ENCODE measurements around the gene LDHD. TPM values are rescaled to one million over a fixed set of nuclear protein-coding genes. Genes with fewer than 3 reads are reported as not detected.
"Not testable (repeated sequence)": the region's sequence is repeated elsewhere in the genome, so short reads cannot be mapped to it uniquely, and the experiment has no call there.

LDHD gene
- total RNA-seq, 5 donors from 2014 or later (not counting 1 experiment from before 2014, with no cell fraction given): 0.13 to 0.47 (median 0.26) TPM; not detected in 2

DNA sequence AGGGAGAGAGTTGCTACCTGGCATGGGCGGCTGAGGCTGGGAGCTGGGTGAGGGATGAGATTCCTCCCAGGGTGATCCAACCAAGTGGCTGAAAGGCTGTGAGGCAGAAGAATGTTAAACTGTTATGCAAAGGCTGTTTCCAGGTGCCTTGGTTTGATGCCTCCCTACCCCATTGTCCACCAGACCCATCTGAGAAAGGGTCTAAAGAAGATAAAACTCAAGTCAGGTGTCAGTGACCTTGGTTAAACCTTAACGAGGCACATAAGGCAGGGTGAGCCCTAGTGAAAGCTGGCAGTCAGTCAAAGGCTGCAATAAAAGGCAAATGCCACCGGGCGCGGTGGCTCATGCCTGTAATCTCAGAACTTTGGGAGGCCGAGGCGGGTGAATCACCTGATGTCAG is 23.8 kb downstream of the LDHD start:
- H3K9me3 Mint-ChIP-seq: no peaks in the 10 kb centered on the region
- POLR2A ChIA-PET: no interaction called here
- H3K4me1 Mint-ChIP-seq: peaks cover 6 to 11% (median 11%) of the 10 kb centered on the region in 3 donors
- no peaks in the 10 kb centered on the region for H3K36me3 Mint-ChIP-seq
- DNase-seq: no peak
- H3K27ac Mint-ChIP-seq: no peak overlapping the region
- Histone ChIP-seq H3K27me3 (replicated peaks in 1 of 2; ENCODE audit: control insufficient read depth in 2 of 2, extremely low read depth in 1 of 2, insufficient read depth in 2 of 2, low read length in 1 of 2) (no peaks in the 10 kb centered on the region), H3K4me1 (ENCODE audit: control insufficient read depth in 1 of 2, extremely low read depth in 1 of 2, insufficient read depth in 2 of 2, low read length in 2 of 2) (peaks cover 0 to 7% of the 10 kb centered on the region in 2 experiments), H3K36me3 (ENCODE audit: control insufficient read depth in 2 of 2, extremely low read depth in 1 of 2, insufficient read depth in 1 of 2, low read length in 1 of 2) (peaks cover 0 to 5% of the 10 kb centered on the region in 2 donors), H3K27ac (ENCODE audit: low read length) (no peak overlapping the region), H3K9me3 (no peaks in the 10 kb centered on the region), H3K4me3 (ENCODE audit: control insufficient read depth in 1 of 2, extremely low read depth in 1 of 2, low read length in 1 of 2) (no peak overlapping the region)
- H3K27me3 Mint-ChIP-seq: no peaks in the 10 kb centered on the region
- no peak overlapping the region for H3K4me3 Mint-ChIP-seq
- CTCF ChIA-PET: interaction anchor here in 1 of 2 donors (0.5 kb wide), 1 partner anchor 109 kb away, joined by 3 read pairs; no protein-coding TSS in a partner anchor
- ATAC-seq (replicated peaks in 1 of 4): no peak
- WGBS (ENCODE audit: insufficient coverage): 100% methylated on average over 1 of the region's 7 CpGs

DNA sequence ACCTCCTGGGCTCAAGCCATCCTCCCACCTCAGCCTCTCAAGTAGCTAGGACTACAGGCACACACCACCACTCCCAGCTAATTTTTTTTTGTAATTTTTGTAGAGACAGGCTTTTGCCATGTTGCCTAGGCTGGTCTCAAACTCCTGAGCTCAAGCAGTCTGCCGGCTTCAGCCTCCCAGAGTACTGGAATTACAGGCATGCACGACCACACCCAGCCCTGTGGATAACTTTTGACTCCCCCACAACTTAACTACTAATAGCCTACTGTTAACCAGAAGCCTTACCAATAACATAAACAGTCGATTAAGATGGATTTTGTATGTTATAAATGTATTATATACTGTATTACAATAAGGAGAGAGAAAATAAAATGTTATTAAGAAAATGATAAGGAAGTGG is 25.0 kb downstream of the LDHD start:
- H3K4me1 Mint-ChIP-seq; H3K27ac ChIP-seq (ENCODE audit: low read length); H3K27ac Mint-ChIP-seq; POLR2A ChIA-PET; DNase-seq; H3K36me3 Mint-ChIP-seq; H3K27me3 Mint-ChIP-seq; H3K4me1 ChIP-seq (ENCODE audit: control insufficient read depth in 1 of 2, extremely low read depth in 1 of 2, insufficient read depth in 2 of 2, low read length in 2 of 2); H3K36me3 ChIP-seq (ENCODE audit: control insufficient read depth in 2 of 2, extremely low read depth in 1 of 2, insufficient read depth in 1 of 2, low read length in 1 of 2); H3K27me3 ChIP-seq (replicated peaks in 1 of 2; ENCODE audit: control insufficient read depth in 2 of 2, extremely low read depth in 1 of 2, insufficient read depth in 2 of 2, low read length in 1 of 2); ATAC-seq (replicated peaks in 1 of 4); H3K9me3 ChIP-seq; H3K9me3 Mint-ChIP-seq; H3K4me3 Mint-ChIP-seq; H3K4me3 ChIP-seq (ENCODE audit: control insufficient read depth in 1 of 2, extremely low read depth in 1 of 2, low read length in 1 of 2): not testable (repeated sequence)
- CTCF ChIA-PET: interaction anchor here in 1 of 2 donors (0.6 kb wide), 1 partner anchor 426 kb away, joined by 4 read pairs; no protein-coding TSS in a partner anchor
- WGBS (ENCODE audit: insufficient coverage): no CpG with 5 or more reads among the region's 3 CpGs

DNA sequence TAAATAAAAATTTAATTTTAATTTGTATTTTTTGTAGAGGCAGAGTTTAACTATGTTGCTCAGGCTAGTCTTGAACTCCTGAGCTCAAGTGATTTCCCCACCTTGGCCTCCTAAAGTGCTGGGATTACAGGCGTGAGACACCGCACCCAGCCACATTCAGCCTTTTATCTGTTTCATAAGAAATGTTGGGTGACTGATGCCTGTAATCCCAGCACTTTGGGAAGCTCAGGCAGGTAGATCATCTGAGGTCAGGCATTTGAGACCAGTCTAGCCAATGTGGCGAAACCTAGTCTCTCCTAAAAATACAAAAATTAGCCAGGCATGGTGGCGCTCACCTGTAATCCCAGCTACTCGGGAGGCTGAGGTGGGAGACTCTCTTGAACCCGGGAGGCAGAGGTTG is 25.7 kb downstream of the LDHD start:
- DNase-seq; H3K27me3 Mint-ChIP-seq; ATAC-seq (replicated peaks in 1 of 4); H3K36me3 ChIP-seq (ENCODE audit: control insufficient read depth in 2 of 2, extremely low read depth in 1 of 2, insufficient read depth in 1 of 2, low read length in 1 of 2); H3K27ac Mint-ChIP-seq; H3K9me3 ChIP-seq; H3K4me3 ChIP-seq (ENCODE audit: control insufficient read depth in 1 of 2, extremely low read depth in 1 of 2, low read length in 1 of 2); H3K27ac ChIP-seq (ENCODE audit: low read length); H3K4me1 Mint-ChIP-seq; H3K36me3 Mint-ChIP-seq; H3K9me3 Mint-ChIP-seq; H3K4me1 ChIP-seq (ENCODE audit: control insufficient read depth in 1 of 2, extremely low read depth in 1 of 2, insufficient read depth in 2 of 2, low read length in 2 of 2); H3K4me3 Mint-ChIP-seq; H3K27me3 ChIP-seq (replicated peaks in 1 of 2; ENCODE audit: control insufficient read depth in 2 of 2, extremely low read depth in 1 of 2, insufficient read depth in 2 of 2, low read length in 1 of 2): not testable (repeated sequence)
- ChIA-PET POLR2A (interaction anchor here in 1 of 2 donors (0.6 to 0.7 kb wide), 2 partner anchors 64 to 377 kb away, joined by 3 to 5 read pairs; no protein-coding TSS in a partner anchor), CTCF (interaction anchor here in 1 of 2 donors (0.7 kb wide), 1 partner anchor 119 kb away, joined by 3 read pairs; no protein-coding TSS in a partner anchor)
- 66% methylated on average over 5 of the region's 6 CpGs for WGBS (ENCODE audit: insufficient coverage)

DNA sequence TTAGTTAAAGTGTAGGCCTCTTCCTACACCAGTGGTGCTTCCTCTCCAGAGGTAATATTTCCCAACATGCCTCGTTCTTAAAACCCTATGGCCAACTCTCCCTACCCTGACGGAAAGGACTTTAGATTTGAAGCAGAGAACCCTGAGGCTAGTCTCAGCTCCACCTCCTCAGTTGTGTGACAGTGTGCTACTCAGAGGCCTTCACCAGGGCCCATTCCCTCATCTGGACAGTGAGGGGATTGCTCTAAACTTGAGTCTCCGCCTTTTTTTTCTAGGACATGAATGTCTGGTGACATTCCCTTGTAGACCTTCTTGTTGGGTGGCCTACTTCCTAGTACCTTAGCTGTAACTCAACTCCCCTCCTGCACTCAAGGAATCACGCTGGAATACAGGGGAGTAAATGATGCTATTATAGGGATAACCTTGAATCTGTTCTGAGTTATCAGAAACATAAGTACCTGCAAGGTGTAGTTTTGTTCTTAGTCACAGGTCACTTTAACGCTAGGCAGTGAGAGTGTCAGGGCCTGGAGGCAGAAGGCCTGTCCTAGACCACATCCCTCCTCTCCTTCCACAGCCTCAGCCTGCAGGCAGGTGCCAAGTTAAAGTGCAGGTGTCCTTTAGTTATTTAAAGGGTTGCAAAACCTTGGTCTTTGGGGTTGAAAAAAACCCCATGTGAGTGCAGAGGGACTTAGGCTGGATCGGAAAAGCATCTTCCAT is 26.9 kb downstream of the LDHD start:
- Mint-ChIP-seq H3K27ac (no peak overlapping the region), H3K36me3 (peaks cover 15% of the 10 kb centered on the region), H3K4me1 (peaks cover 4 to 10% (median 5%) of the 10 kb centered on the region in 3 donors), H3K9me3 (no peaks in the 10 kb centered on the region), H3K27me3 (no peaks in the 10 kb centered on the region), H3K4me3 (no peak overlapping the region)
- H3K27me3 ChIP-seq (replicated peaks in 1 of 2; ENCODE audit: control insufficient read depth in 2 of 2, extremely low read depth in 1 of 2, insufficient read depth in 2 of 2, low read length in 1 of 2): no peaks in the 10 kb centered on the region
- no peaks in the 10 kb centered on the region for H3K9me3 ChIP-seq
- no peak for DNase-seq
- ChIA-PET POLR2A (interaction anchor here in 1 of 2 donors (0.6 kb wide), 1 partner anchor 56 kb away, joined by 14 read pairs; no protein-coding TSS in a partner anchor), CTCF (interaction anchor here in 1 of 2 donors (1.2 kb wide), 1 partner anchor 21 kb away, joined by 3 read pairs; no protein-coding TSS in a partner anchor)
- no peak overlapping the region for H3K4me3 ChIP-seq (ENCODE audit: control insufficient read depth in 1 of 2, extremely low read depth in 1 of 2, low read length in 1 of 2)
- H3K36me3 ChIP-seq (ENCODE audit: control insufficient read depth in 2 of 2, extremely low read depth in 1 of 2, insufficient read depth in 1 of 2, low read length in 1 of 2): peaks cover 0 to 5% of the 10 kb centered on the region in 2 donors
- WGBS (ENCODE audit: insufficient coverage): no CpG with 5 or more reads among the region's 6 CpGs
- H3K4me1 ChIP-seq (ENCODE audit: control insufficient read depth in 1 of 2, extremely low read depth in 1 of 2, insufficient read depth in 2 of 2, low read length in 2 of 2): no peaks in the 10 kb centered on the region
- no peak for ATAC-seq (replicated peaks in 1 of 4)
- no peak overlapping the region for H3K27ac ChIP-seq (ENCODE audit: low read length)

DNA sequence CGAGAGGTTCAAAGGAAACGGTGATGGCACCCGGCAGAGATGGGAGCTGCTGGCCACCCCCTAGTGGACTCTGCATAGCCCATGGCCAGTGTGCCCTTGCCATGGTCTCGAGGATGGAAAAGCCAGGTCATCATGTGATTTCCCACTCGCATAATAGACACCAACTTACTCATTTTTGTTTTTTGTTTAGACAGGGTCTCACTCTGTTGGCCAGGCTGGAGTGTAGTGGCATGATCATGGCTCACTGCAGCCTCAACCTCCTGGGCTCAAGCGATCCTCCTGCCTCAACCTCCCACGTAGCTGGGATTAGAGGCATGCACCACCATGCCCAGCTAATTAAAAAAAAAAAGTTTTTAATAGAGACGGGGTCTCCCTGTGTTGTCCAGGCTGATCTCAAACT is 27.6 kb downstream of the LDHD start:
- no peak overlapping the region for H3K27ac ChIP-seq (ENCODE audit: low read length)
- Mint-ChIP-seq H3K27me3 (no peaks in the 10 kb centered on the region), H3K36me3 (peaks cover 16% of the 10 kb centered on the region), H3K27ac (no peak overlapping the region), H3K4me1 (peaks cover 4 to 17% (median 10%) of the 10 kb centered on the region in 3 donors), H3K9me3 (no peaks in the 10 kb centered on the region), H3K4me3 (no peak overlapping the region)
- H3K4me3 ChIP-seq (ENCODE audit: control insufficient read depth in 1 of 2, extremely low read depth in 1 of 2, low read length in 1 of 2): no peak overlapping the region
- no peak for DNase-seq
- no peaks in the 10 kb centered on the region for H3K9me3 ChIP-seq
- no peaks in the 10 kb centered on the region for H3K36me3 ChIP-seq (ENCODE audit: control insufficient read depth in 2 of 2, extremely low read depth in 1 of 2, insufficient read depth in 1 of 2, low read length in 1 of 2)
- POLR2A ChIA-PET: interaction anchor here in 1 of 2 donors (0.6 kb wide), 2 partner anchors 15 to 55 kb away, joined by 3 to 14 read pairs; no protein-coding TSS in a partner anchor
- ATAC-seq (replicated peaks in 1 of 4): no peak
- H3K27me3 ChIP-seq (replicated peaks in 1 of 2; ENCODE audit: control insufficient read depth in 2 of 2, extremely low read depth in 1 of 2, insufficient read depth in 2 of 2, low read length in 1 of 2): no peaks in the 10 kb centered on the region
- H3K4me1 ChIP-seq (ENCODE audit: control insufficient read depth in 1 of 2, extremely low read depth in 1 of 2, insufficient read depth in 2 of 2, low read length in 2 of 2): no peaks in the 10 kb centered on the region
- 98% methylated on average over 5 of the region's 8 CpGs for WGBS (ENCODE audit: insufficient coverage)
- CTCF ChIA-PET: interaction anchor here in 1 of 2 donors (1.2 kb wide), 1 partner anchor 22 kb away, joined by 3 read pairs; no protein-coding TSS in a partner anchor

DNA sequence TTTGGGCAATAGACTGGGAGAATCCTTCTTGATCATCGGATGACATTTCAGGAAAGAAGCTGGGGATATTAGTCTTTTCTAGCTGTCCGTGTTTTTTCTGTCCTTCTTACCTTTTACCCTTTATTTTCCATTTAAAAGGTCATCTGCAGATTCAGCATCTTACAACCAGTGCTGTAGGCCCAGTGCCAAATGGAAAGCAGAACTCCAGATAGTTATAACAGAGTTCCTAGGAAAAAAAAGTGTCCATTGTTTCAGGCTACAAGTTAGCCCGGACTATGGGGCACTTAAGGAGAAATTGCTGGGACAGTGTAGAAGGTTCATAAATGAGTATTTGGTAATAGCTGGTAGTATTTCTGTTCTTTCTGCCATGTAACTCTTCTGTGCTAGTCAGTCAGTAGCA is 28.4 kb downstream of the LDHD start:
- Histone ChIP-seq H3K27ac (ENCODE audit: low read length) (no peak overlapping the region), H3K27me3 (replicated peaks in 1 of 2; ENCODE audit: control insufficient read depth in 2 of 2, extremely low read depth in 1 of 2, insufficient read depth in 2 of 2, low read length in 1 of 2) (no peaks in the 10 kb centered on the region), H3K9me3 (no peaks in the 10 kb centered on the region), H3K36me3 (ENCODE audit: control insufficient read depth in 2 of 2, extremely low read depth in 1 of 2, insufficient read depth in 1 of 2, low read length in 1 of 2) (no peaks in the 10 kb centered on the region), H3K4me3 (ENCODE audit: control insufficient read depth in 1 of 2, extremely low read depth in 1 of 2, low read length in 1 of 2) (no peak overlapping the region), H3K4me1 (ENCODE audit: control insufficient read depth in 1 of 2, extremely low read depth in 1 of 2, insufficient read depth in 2 of 2, low read length in 2 of 2) (no peaks in the 10 kb centered on the region)
- POLR2A ChIA-PET: interaction anchor here in 1 of 2 donors (0.6 kb wide), 1 partner anchor 14 kb away, joined by 3 read pairs; no protein-coding TSS in a partner anchor
- peaks cover 16% of the 10 kb centered on the region for H3K36me3 Mint-ChIP-seq
- no peaks in the 10 kb centered on the region for H3K27me3 Mint-ChIP-seq
- CTCF ChIA-PET: interaction anchor here in 1 of 2 donors (0.6 to 1.2 kb wide), 2 partner anchors 23 to 135 kb away, joined by 3 read pairs; no protein-coding TSS in a partner anchor
- H3K27ac Mint-ChIP-seq: no peak overlapping the region
- ATAC-seq (replicated peaks in 1 of 4) (no peak), DNase-seq (no peak)
- no peak overlapping the region for H3K4me3 Mint-ChIP-seq
- WGBS (ENCODE audit: insufficient coverage): 100% methylated on average over 1 of the region's 3 CpGs
- H3K9me3 Mint-ChIP-seq: no peaks in the 10 kb centered on the region
- peaks cover 4 to 20% (median 12%) of the 10 kb centered on the region in 3 donors for H3K4me1 Mint-ChIP-seq
